HEK293 (cell line): ENCODE measurements around the gene GREB1L.

Source experiments
- CTCF ChIA-PET: fragments of 350-600 bp; formaldehyde crosslinking; extraction: SDS; loops from one replicate; lab custom pipeline; 2021; ENCODE audit warnings: antibody characterized with exemption; lab: Yijun Ruan, JAX
- POLR2A ChIA-PET: fragments of 300-600 bp; formaldehyde crosslinking; extraction: SDS; loops from one replicate; lab custom pipeline; 2020; ENCODE audit warnings: antibody characterized with exemption, inconsistent platforms; lab: Yijun Ruan, JAX
- H3K27ac ChIP-seq: fragments of 200-500 bp; sonication (Bioruptor generic); 2 replicates; pipeline ENCODE4 v1.5.1; 2014; ENCODE audit warnings: low read depth, low read length, control low read depth, inconsistent platforms; ENCODE audit errors: extremely low read depth
- H3K36me3 ChIP-seq, 2 experiments: fragments of 200-500 bp in 1 of 2; sonication (Bioruptor generic) in 1 of 2; 1 replicate in 1 of 2; 2 replicates in 1 of 2; pipeline ENCODE4 v1.5.1; 2014 to 2017; ENCODE audit warnings: inconsistent platforms in 2 of 2, low read length in 2 of 2; ENCODE audit not compliant: control insufficient read depth in 2 of 2, insufficient read depth in 1 of 2
- H3K4me1 ChIP-seq: fragments of 200-500 bp; sonication (Bioruptor generic); 2 replicates; pipeline ENCODE4 v1.5.1; 2014; ENCODE audit warnings: mild to moderate bottlenecking, low read length, inconsistent platforms; ENCODE audit not compliant: control insufficient read depth, insufficient read depth
- H3K4me3 ChIP-seq: 2 replicates; pipeline ENCODE4 v1.5.1; 2011; ENCODE audit warnings: low read depth, mild to moderate bottlenecking, control low read depth, low read length, moderate library complexity
- H3K9me3 ChIP-seq: fragments of 200-500 bp; sonication (Bioruptor generic); 2 replicates; pipeline ENCODE4 v1.5.1; 2014; ENCODE audit warnings: low read depth, low read length, inconsistent platforms; ENCODE audit not compliant: control insufficient read depth, insufficient read depth
- BCL11B ChIP-seq: fragments of 450-650 bp; formaldehyde crosslinking; IDR thresholded peaks from 2 replicates; pipeline ENCODE4 v1.5.1; 2016; ENCODE audit warnings: low read depth, missing biosample characterization, missing genetic modification characterization
- KLF7 ChIP-seq: fragments of 450-650 bp; formaldehyde crosslinking; IDR thresholded peaks from 2 replicates; pipeline ENCODE4 v1.5.1; 2016; ENCODE audit warnings: missing biosample characterization, missing genetic modification characterization, borderline replicate concordance
- OSR2 ChIP-seq: fragments of 450-650 bp; formaldehyde crosslinking; IDR thresholded peaks from 2 replicates; pipeline ENCODE4 v1.5.1; 2016; ENCODE audit warnings: missing biosample characterization, missing genetic modification characterization
- SCRT1 ChIP-seq: fragments of 450-650 bp; formaldehyde crosslinking; IDR thresholded peaks from 2 replicates; pipeline ENCODE4 v1.5.1; 2016; ENCODE audit warnings: missing biosample characterization, missing genetic modification characterization, borderline replicate concordance
- ZBTB1 ChIP-seq: fragments of 450-650 bp; formaldehyde crosslinking; IDR thresholded peaks from 2 replicates; pipeline ENCODE4 v1.5.1; 2016; ENCODE audit warnings: missing biosample characterization, missing genetic modification characterization
- ZIC2 ChIP-seq: fragments of 450-650 bp; formaldehyde crosslinking; IDR thresholded peaks from 2 replicates; pipeline ENCODE4 v1.5.1; 2016; ENCODE audit warnings: missing biosample characterization, missing genetic modification characterization
- ZNF112 ChIP-seq: fragments of 450-650 bp; formaldehyde crosslinking; IDR thresholded peaks from 2 replicates; pipeline ENCODE4 v1.5.0; 2017; ENCODE audit warnings: missing biosample characterization, missing genetic modification characterization
- ZNF16 ChIP-seq: fragments of 450-650 bp; formaldehyde crosslinking; IDR thresholded peaks from 2 replicates; pipeline ENCODE4 v1.5.1; 2016; ENCODE audit warnings: low read depth, missing biosample characterization, missing genetic modification characterization
- ZNF19 ChIP-seq: fragments of 450-650 bp; formaldehyde crosslinking; IDR thresholded peaks from 2 replicates; pipeline ENCODE4; 2016; ENCODE audit warnings: missing biosample characterization, missing genetic modification characterization, low read depth
- ZNF302 ChIP-seq: fragments of 450-650 bp; formaldehyde crosslinking; IDR thresholded peaks from 2 replicates; pipeline ENCODE4 v1.5.1; 2016; ENCODE audit warnings: missing biosample characterization, missing genetic modification characterization, low read depth
- ZNF394 ChIP-seq: fragments of 450-650 bp; formaldehyde crosslinking; IDR thresholded peaks from 2 replicates; pipeline ENCODE4 v1.5.1; 2016; ENCODE audit warnings: missing biosample characterization, missing genetic modification characterization, mild to moderate bottlenecking, moderate library complexity, borderline replicate concordance
- ZNF623 ChIP-seq: fragments of 450-650 bp; formaldehyde crosslinking; IDR thresholded peaks from 2 replicates; pipeline ENCODE4 v1.5.1; 2016; ENCODE audit warnings: missing biosample characterization, missing genetic modification characterization
- ZNF624 ChIP-seq: fragments of 450-650 bp; formaldehyde crosslinking; IDR thresholded peaks from 2 replicates; pipeline ENCODE4 v1.5.1; 2017; ENCODE audit warnings: missing biosample characterization, missing genetic modification characterization
- ZNF707 ChIP-seq: fragments of 450-650 bp; formaldehyde crosslinking; IDR thresholded peaks from 2 replicates; pipeline ENCODE4 v1.5.1; 2016; ENCODE audit warnings: missing biosample characterization, missing genetic modification characterization
- ZNF76 ChIP-seq: fragments of 450-650 bp; formaldehyde crosslinking; IDR thresholded peaks from 2 replicates; pipeline ENCODE4; 2016; ENCODE audit warnings: low read depth, missing biosample characterization, missing genetic modification characterization, borderline replicate concordance
- ZNF791 ChIP-seq: fragments of 450-650 bp; formaldehyde crosslinking; IDR thresholded peaks from 2 replicates; pipeline ENCODE4 v1.5.1; 2016; ENCODE audit warnings: missing biosample characterization, missing genetic modification characterization
- ZSCAN23 ChIP-seq: fragments of 450-650 bp; formaldehyde crosslinking; IDR thresholded peaks from 2 replicates; pipeline ENCODE4 v1.5.1; 2016; ENCODE audit warnings: missing biosample characterization, missing genetic modification characterization
- ZXDB ChIP-seq: fragments of 450-650 bp; formaldehyde crosslinking; IDR thresholded peaks from 2 replicates; pipeline ENCODE4 v1.5.1; 2016; ENCODE audit warnings: missing biosample characterization, missing genetic modification characterization
- TF ChIP-seq, protein P1 (sequence below): IDR thresholded peaks from 2 replicates; pipeline ENCODE4 v1.6.1; 2011; ENCODE audit warnings: mild to moderate bottlenecking, low read depth, low read length, borderline replicate concordance
- TF ChIP-seq, protein P2 (sequence below): fragments of 450-650 bp; formaldehyde crosslinking; IDR thresholded peaks from 2 replicates; pipeline ENCODE4 v1.5.1; 2016; ENCODE audit warnings: missing biosample characterization, missing genetic modification characterization
- TF ChIP-seq, protein P3 (sequence below): fragments of 450-650 bp; formaldehyde crosslinking; IDR thresholded peaks from 2 replicates; pipeline ENCODE4 v1.5.1; 2016; ENCODE audit warnings: missing biosample characterization, missing genetic modification characterization

Gene GREB1L

DNA sequence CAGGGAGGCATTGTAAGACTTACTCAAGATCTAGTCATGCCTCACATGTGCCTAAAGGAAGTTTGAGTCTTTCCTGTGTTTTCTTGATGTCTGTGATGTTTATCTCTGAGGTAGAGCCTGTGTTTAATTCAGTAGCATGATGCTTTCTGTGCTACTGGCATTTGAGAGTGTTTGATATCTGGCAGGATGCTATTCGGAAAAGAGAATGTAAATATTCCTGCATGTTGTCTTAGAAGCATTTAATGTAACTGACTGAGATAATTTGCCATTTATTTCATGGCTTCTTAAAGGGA, 58.8 kb downstream of the GREB1L start:
- POLR2A ChIA-PET = no interaction called here
- Histone ChIP-seq H3K27ac (no peak overlapping the region), H3K36me3 (no peaks in the 10 kb centered on the region), H3K9me3 (no peaks in the 10 kb centered on the region), H3K4me3 (no peak overlapping the region), H3K4me1 (peaks cover 25% of the 10 kb centered on the region)
- CTCF ChIA-PET = no interaction called here
- no peak for TF ChIP-seq ZNF707 (tag by site-specific recombination)
- TF ChIP-seq ZSCAN23 (tag by site-specific recombination) = no peak
- TF ChIP-seq OSR2 = peak; percentile 63
- peak; percentile 72; the same call in 1 of the 2 replicates for TF ChIP-seq SCRT1 (tag by site-specific recombination)

DNA sequence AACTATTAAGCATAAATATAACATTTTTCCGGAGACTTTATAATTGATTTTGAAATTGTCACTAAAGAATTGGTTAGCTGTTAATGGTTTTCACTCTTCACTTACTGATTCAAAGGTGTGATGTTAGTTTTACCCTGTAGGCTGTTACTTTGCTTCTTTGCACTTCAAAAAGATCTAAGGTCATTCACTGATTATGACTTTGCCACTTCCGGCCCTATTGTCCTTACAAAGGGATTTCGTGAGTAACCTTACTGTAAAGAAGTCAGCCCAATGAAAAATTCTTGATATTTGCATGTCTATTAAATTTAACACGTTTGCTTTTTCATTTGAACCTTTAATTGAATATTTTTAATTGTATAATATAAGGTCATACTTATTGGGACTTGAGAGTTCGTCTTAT, 61.4 kb downstream of the GREB1L start:
- H3K9me3 ChIP-seq = no peaks in the 10 kb centered on the region
- POLR2A ChIA-PET = no interaction called here
- peaks cover 25% of the 10 kb centered on the region for H3K4me1 ChIP-seq
- TF ChIP-seq ZNF112 (no peak), ZBTB1 (tag by site-specific recombination) (no peak), ZNF76 (no peak), KLF7 (tag by site-specific recombination) (no peak)
- CTCF ChIA-PET = interaction anchor here (1.2 kb wide), 1 partner anchor 11 kb away, joined by 3 read pairs; no protein-coding TSS in a partner anchor
- H3K4me3 ChIP-seq = no peak overlapping the region
- no peak overlapping the region for H3K27ac ChIP-seq
- no peaks in the 10 kb centered on the region for H3K36me3 ChIP-seq

DNA sequence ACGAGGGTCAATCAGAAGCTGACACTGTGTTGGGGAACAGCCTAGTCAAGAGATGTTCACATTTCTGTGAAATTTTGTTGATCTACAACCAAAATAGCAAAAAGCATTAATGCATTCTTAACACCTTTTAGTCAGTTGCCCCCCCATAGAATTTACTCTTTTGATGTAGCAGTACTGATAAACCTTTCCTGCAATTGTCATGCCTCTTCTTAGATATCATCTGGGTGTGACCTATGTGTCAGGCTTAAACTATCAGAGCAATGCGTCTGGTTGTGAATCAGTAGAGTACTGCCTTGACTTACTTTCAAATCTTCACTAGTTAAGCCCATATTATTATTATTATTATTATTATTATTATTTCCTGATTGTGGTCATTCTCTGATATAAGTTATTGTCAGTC, 61.9 kb downstream of the GREB1L start:
- peaks cover 25% of the 10 kb centered on the region for H3K4me1 ChIP-seq
- TF ChIP-seq ZNF302 (tag by site-specific recombination) (no peak), ZXDB (no peak), ZNF16 (tag by site-specific recombination) (no peak), BCL11B (no peak), ZNF394 (tag by site-specific recombination) (no peak), ZNF791 (tag by site-specific recombination) (no peak), ZSCAN23 (tag by site-specific recombination) (no peak), ZIC2 (tag by site-specific recombination) (no peak), ZNF19 (tag by site-specific recombination) (no peak), ZNF624 (tag by site-specific recombination) (no peak), ZNF623 (tag by site-specific recombination) (no peak)
- TF ChIP-seq, protein P1, sequence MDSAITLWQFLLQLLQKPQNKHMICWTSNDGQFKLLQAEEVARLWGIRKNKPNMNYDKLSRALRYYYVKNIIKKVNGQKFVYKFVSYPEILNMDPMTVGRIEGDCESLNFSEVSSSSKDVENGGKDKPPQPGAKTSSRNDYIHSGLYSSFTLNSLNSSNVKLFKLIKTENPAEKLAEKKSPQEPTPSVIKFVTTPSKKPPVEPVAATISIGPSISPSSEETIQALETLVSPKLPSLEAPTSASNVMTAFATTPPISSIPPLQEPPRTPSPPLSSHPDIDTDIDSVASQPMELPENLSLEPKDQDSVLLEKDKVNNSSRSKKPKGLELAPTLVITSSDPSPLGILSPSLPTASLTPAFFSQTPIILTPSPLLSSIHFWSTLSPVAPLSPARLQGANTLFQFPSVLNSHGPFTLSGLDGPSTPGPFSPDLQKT = no peak
- TF ChIP-seq, protein P2, sequence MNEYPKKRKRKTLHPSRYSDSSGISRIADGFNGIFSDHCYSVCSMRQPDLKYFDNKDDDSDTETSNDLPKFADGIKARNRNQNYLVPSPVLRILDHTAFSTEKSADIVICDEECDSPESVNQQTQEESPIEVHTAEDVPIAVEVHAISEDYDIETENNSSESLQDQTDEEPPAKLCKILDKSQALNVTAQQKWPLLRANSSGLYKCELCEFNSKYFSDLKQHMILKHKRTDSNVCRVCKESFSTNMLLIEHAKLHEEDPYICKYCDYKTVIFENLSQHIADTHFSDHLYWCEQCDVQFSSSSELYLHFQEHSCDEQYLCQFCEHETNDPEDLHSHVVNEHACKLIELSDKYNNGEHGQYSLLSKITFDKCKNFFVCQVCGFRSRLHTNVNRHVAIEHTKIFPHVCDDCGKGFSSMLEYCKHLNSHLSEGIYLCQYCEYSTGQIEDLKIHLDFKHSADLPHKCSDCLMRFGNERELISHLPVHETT (tag by site-specific recombination) = no peak
- TF ChIP-seq, protein P3, sequence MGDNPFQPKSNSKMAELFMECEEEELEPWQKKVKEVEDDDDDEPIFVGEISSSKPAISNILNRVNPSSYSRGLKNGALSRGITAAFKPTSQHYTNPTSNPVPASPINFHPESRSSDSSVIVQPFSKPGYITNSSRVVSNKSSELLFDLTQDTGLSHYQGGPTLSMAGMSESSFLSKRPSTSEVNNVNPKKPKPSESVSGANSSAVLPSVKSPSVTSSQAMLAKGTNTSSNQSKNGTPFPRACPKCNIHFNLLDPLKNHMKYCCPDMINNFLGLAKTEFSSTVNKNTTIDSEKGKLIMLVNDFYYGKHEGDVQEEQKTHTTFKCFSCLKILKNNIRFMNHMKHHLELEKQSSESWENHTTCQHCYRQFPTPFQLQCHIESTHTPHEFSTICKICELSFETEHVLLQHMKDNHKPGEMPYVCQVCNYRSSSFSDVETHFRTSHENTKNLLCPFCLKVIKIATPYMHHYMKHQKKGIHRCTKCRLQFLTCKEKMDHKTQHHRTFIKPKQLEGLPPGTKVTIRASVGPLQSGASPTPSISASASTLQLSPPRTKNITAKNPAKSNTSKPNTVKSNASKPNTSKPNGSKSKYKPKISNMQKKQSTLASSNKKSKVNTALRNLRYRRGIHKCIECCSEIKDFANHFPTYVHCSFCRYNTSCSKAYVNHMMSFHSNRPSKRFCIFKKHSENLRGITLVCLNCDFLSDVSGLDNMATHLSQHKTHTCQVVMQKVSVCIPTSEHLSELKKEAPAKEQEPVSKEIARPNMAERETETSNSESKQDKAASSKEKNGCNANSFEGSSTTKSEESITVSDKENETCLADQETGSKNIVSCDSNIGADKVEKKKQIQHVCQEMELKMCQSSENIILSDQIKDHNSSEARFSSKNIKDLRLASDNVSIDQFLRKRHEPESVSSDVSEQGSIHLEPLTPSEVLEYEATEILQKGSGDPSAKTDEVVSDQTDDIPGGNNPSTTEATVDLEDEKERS (tag by site-specific recombination) = no peak

More for the DNA sequence above, 61.9 kb downstream of the GREB1L start:
- CTCF ChIA-PET = interaction anchor here (1.1 to 1.2 kb wide), 2 partner anchors 10 to 13 kb away, joined by 3 to 4 read pairs; no protein-coding TSS in a partner anchor
- Histone ChIP-seq H3K9me3 (no peaks in the 10 kb centered on the region), H3K36me3 (no peaks in the 10 kb centered on the region), H3K27ac (no peak overlapping the region), H3K4me3 (no peak overlapping the region)
- POLR2A ChIA-PET = no interaction called here
